Measurements from ENCODE around the gene RIMBP2. TPM values are rescaled to one million over a fixed set of nuclear protein-coding genes. Genes with fewer than 3 reads are reported as not detected.

RIMBP2 gene
- total RNA-seq, 1 experiment from 2014 or later, result not detected

DNA sequence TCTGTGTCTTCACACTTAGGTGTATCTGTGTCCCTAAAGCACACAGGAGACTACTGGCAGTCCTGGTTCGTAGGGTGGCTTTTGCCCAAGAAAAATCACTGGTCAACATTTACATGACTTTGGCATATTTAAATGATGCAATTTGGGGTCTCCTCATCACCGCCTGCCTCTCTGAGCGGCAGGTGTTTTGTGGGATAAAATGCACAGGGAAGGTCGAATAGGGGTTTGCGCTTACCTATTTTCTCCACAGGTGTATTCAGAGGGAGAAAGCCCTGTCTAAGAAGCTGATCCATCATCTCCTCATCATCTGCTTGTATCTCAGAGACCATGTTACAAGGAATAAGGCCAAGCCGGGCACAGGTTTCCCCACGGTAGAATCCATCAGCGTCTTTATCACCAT is 303.7 kb downstream of the RIMBP2 start:
- no peaks in the 10 kb centered on the region for H3K4me1 Mint-ChIP-seq (ENCODE audit: low read depth, unreplicated experiment)
- no peaks in the 10 kb centered on the region for H3K9me3 ChIP-seq
- H3K27me3 ChIP-seq (replicated peaks; ENCODE audit: control insufficient read depth, insufficient read depth, low read length), result no peaks in the 10 kb centered on the region
- H3K4me1 ChIP-seq, result no peaks in the 10 kb centered on the region
- H3K36me3 Mint-ChIP-seq (ENCODE audit: insufficient read depth, unreplicated experiment), result no peaks in the 10 kb centered on the region
- no peak for DNase-seq
- intact Hi-C loops (cut with micrococcal nuclease; ENCODE audit: unreplicated experiment), result no loop called here
- no TSS peak for BruUV-seq (replicated peaks)
- ChIA-PET POLR2A (no interaction called here), CTCF (no interaction called here)
- no peaks in the 10 kb centered on the region for H3K9me3 Mint-ChIP-seq (ENCODE audit: unreplicated experiment)
- TF ChIP-seq, protein P1, sequence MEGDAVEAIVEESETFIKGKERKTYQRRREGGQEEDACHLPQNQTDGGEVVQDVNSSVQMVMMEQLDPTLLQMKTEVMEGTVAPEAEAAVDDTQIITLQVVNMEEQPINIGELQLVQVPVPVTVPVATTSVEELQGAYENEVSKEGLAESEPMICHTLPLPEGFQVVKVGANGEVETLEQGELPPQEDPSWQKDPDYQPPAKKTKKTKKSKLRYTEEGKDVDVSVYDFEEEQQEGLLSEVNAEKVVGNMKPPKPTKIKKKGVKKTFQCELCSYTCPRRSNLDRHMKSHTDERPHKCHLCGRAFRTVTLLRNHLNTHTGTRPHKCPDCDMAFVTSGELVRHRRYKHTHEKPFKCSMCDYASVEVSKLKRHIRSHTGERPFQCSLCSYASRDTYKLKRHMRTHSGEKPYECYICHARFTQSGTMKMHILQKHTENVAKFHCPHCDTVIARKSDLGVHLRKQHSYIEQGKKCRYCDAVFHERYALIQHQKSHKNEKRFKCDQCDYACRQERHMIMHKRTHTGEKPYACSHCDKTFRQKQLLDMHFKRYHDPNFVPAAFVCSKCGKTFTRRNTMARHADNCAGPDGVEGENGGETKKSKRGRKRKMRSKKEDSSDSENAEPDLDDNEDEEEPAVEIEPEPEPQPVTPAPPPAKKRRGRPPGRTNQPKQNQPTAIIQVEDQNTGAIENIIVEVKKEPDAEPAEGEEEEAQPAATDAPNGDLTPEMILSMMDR (IDR thresholded peaks at IDR 0.05; ENCODE audit: insufficient read depth in 1 of 2, low read depth in 1 of 2, low read length in 1 of 2, severe bottlenecking in 1 of 2, unreplicated experiment in 1 of 2), result no peak
- peaks cover 12% of the 10 kb centered on the region for H3K27me3 Mint-ChIP-seq (ENCODE audit: insufficient read depth, unreplicated experiment)
- no peak overlapping the region for H3K4me3 Mint-ChIP-seq (ENCODE audit: unreplicated experiment)
- H3K4me3 ChIP-seq (ENCODE audit: low read depth, low read length), result no peak overlapping the region
- no peak overlapping the region for H3K27ac Mint-ChIP-seq (ENCODE audit: unreplicated experiment)
- H3K36me3 ChIP-seq (ENCODE audit: control insufficient read depth, insufficient read depth, low read length), result no peaks in the 10 kb centered on the region

DNA sequence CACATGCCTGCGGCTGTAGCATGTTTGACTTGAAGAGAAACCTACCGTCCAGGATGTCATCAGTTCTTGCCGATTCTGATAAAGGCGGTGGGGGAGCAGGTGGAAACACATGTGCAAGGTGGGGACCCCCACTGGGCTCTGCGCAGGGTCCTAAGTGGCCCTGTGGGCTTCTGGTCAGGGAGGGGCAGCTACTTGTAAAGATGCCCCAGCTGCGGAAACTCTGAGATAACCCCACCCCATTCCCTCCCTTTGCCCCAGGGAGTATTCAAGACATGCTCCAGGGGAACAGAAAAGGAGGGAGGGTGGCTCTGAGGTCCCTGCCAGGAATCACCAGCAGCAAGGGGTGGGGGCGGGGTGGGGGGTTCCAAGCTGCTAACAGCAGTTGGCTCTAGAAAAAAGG is 310.8 kb downstream of the RIMBP2 start:
- Histone ChIP-seq H3K4me1 (peaks cover 11% of the 10 kb centered on the region), H3K4me3 (ENCODE audit: low read depth, low read length) (no peak overlapping the region), H3K36me3 (ENCODE audit: control insufficient read depth, insufficient read depth, low read length) (no peaks in the 10 kb centered on the region), H3K27me3 (replicated peaks; ENCODE audit: control insufficient read depth, insufficient read depth, low read length) (no peaks in the 10 kb centered on the region), H3K9me3 (no peaks in the 10 kb centered on the region)
- Mint-ChIP-seq H3K27me3 (ENCODE audit: insufficient read depth, unreplicated experiment) (no peaks in the 10 kb centered on the region), H3K36me3 (ENCODE audit: insufficient read depth, unreplicated experiment) (no peaks in the 10 kb centered on the region), H3K9me3 (ENCODE audit: unreplicated experiment) (no peaks in the 10 kb centered on the region), H3K4me3 (ENCODE audit: unreplicated experiment) (no peak overlapping the region), H3K4me1 (ENCODE audit: low read depth, unreplicated experiment) (peaks cover 12% of the 10 kb centered on the region), H3K27ac (ENCODE audit: unreplicated experiment) (no peak overlapping the region)
- TF ChIP-seq, protein P1 (IDR thresholded peaks at IDR 0.05; ENCODE audit: insufficient read depth in 1 of 2, low read depth in 1 of 2, low read length in 1 of 2, severe bottlenecking in 1 of 2, unreplicated experiment in 1 of 2), result no peak
- intact Hi-C loops (cut with micrococcal nuclease; ENCODE audit: unreplicated experiment), result no loop called here
- no TSS peak for BruUV-seq (replicated peaks)
- POLR2A ChIA-PET, result no interaction called here
- CTCF ChIA-PET, result no interaction called here
- DNase-seq, result no peak

DNA sequence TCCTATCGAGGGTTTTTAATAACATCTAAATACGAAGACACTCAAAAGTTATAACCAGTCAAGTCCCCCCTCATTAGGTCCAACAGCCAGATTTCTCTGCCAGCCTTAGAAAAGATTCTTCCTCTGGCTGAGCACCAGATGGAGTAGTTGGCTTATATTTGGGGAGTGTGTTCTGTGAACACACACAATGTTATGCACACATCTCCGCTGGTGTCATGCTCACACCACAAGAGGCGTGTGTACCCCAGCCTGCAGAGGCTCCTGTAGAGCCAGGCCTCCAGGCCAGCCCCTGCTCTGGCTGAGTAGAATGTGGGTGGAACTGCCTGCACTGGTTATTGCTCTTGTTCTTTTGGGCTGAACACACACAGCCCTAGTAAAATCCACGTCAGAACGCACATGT is 314.4 kb downstream of the RIMBP2 start:
- CTCF ChIA-PET, result no interaction called here
- H3K4me3 ChIP-seq (ENCODE audit: low read depth, low read length), result no peak overlapping the region
- no peaks in the 10 kb centered on the region for H3K36me3 ChIP-seq (ENCODE audit: control insufficient read depth, insufficient read depth, low read length)
- no TSS peak for BruUV-seq (replicated peaks)
- TF ChIP-seq, protein P1 (IDR thresholded peaks at IDR 0.05; ENCODE audit: insufficient read depth in 1 of 2, low read depth in 1 of 2, low read length in 1 of 2, severe bottlenecking in 1 of 2, unreplicated experiment in 1 of 2), result peak in 1 of 2 experiments; percentile 46
- peak in 1 of 2 experiments; percentile 26 for DNase-seq
- Mint-ChIP-seq H3K4me3 (ENCODE audit: unreplicated experiment) (no peak overlapping the region), H3K4me1 (ENCODE audit: low read depth, unreplicated experiment) (peaks cover 12% of the 10 kb centered on the region), H3K27me3 (ENCODE audit: insufficient read depth, unreplicated experiment) (no peaks in the 10 kb centered on the region), H3K27ac (ENCODE audit: unreplicated experiment) (no peak overlapping the region), H3K36me3 (ENCODE audit: insufficient read depth, unreplicated experiment) (no peaks in the 10 kb centered on the region), H3K9me3 (ENCODE audit: unreplicated experiment) (no peaks in the 10 kb centered on the region)
- H3K9me3 ChIP-seq, result no peaks in the 10 kb centered on the region
- intact Hi-C loops (cut with micrococcal nuclease; ENCODE audit: unreplicated experiment), result loop anchor here (1.0 to 5.0 kb wide), 2 partner anchors 347 to 416 kb away; no protein-coding TSS in a partner anchor
- H3K4me1 ChIP-seq, result peaks cover 11% of the 10 kb centered on the region
- POLR2A ChIA-PET, result no interaction called here
- H3K27me3 ChIP-seq (replicated peaks; ENCODE audit: control insufficient read depth, insufficient read depth, low read length), result no peaks in the 10 kb centered on the region

All from Caco-2 (cell line).